Smooth muscle cell (in vitro differentiated cells): ENCODE data around the gene FAM186B. TPM values are rescaled to one million over a fixed set of nuclear protein-coding genes. Genes with fewer than 3 reads are reported as not detected.

Experiments used
- DNase-seq: peaks from one replicate; lab custom pipeline; 2025; ENCODE audit not compliant: unreplicated experiment; lab: John Stamatoyannopoulos, UW
- H2AFZ ChIP-seq: fragments of 200-600 bp; sonication (generic); 2 replicates; pipeline ENCODE4 v1.6.0; 2016; ENCODE audit warnings: antibody characterized with exemption, low read depth, mild to moderate bottlenecking
- H3F3A ChIP-seq: fragments of 200-600 bp; sonication (generic); 2 replicates; pipeline ENCODE4 v1.6.0; 2017; ENCODE audit warnings: antibody characterized with exemption, low read depth
- H3K27ac ChIP-seq: fragments of 200-600 bp; sonication (generic); 2 replicates; pipeline ENCODE4 v1.5.1; 2016; ENCODE audit warnings: low read depth, mild to moderate bottlenecking
- H3K27me3 ChIP-seq: fragments of 200-600 bp; sonication (generic); 2 replicates; pipeline ENCODE4 v1.6.1; 2016; ENCODE audit warnings: low read depth, mild to moderate bottlenecking
- H3K36me3 ChIP-seq: fragments of 200-600 bp; sonication (generic); 2 replicates; pipeline ENCODE4 v1.5.1; 2016; ENCODE audit warnings: low read depth
- H3K4me1 ChIP-seq: fragments of 200-600 bp; sonication (generic); 2 replicates; pipeline ENCODE4 v1.5.1; 2016; ENCODE audit warnings: low read depth
- H3K4me2 ChIP-seq: fragments of 200-600 bp; sonication (generic); 2 replicates; pipeline ENCODE4 v1.6.0; 2016; ENCODE audit warnings: mild to moderate bottlenecking
- H3K4me3 ChIP-seq: fragments of 200-600 bp; sonication (generic); 2 replicates; pipeline ENCODE4 v1.5.1; 2016; ENCODE audit warnings: mild to moderate bottlenecking
- H3K79me2 ChIP-seq: fragments of 200-600 bp; sonication (generic); 2 replicates; pipeline ENCODE4 v1.6.0; 2016; ENCODE audit warnings: low read depth, mild to moderate bottlenecking
- H3K9ac ChIP-seq: fragments of 200-600 bp; sonication (generic); 2 replicates; pipeline ENCODE4 v1.6.0; 2016; ENCODE audit warnings: low read depth
- H3K9me3 ChIP-seq: fragments of 200-600 bp; sonication (generic); replicated peaks from 2 replicates; pipeline ENCODE4 v1.5.1; 2016; ENCODE audit warnings: low read depth
- H4K20me1 ChIP-seq: fragments of 200-600 bp; sonication (generic); 2 replicates; pipeline ENCODE4 v1.6.0; 2016; ENCODE audit warnings: low read depth
- WGBS: methylation state at CpG from one replicate; pipeline ENCODE4 v1.1.7; 2016; ENCODE audit warnings: low lambda C conversion rate; 5-methylcytosine and 5-hydroxymethylcytosine counted together
- polyA plus RNA-seq: library from polyadenylated mRNA; unstranded; fragments of >200 nt; fragmentation: Nextera tagmentation; extraction: Ambion mirVana; gene quantifications from 2 replicates; pipeline ENCODE4 v1.2.1, GENCODE V29; 2016
- total RNA-seq: library from RNA; depleted of rRNA; stranded (reverse); fragments of >200 nt; gene quantifications from 2 replicates; pipeline ENCODE4 v1.2.3, GENCODE V29; 2014
- TF ChIP-seq, protein P1 (sequence below): fragments of 200-600 bp; sonication (generic); IDR thresholded peaks from 2 replicates; pipeline ENCODE4 v1.5.1; 2017; ENCODE audit warnings: borderline replicate concordance, mild to moderate bottlenecking, antibody characterized with exemption; ENCODE audit not compliant: insufficient read depth, poor library complexity, severe bottlenecking

Gene FAM186B
- total and polyA plus RNA-seq, 2 experiments from 2014 or later, result 0.18 to 1.3 TPM

DNA sequence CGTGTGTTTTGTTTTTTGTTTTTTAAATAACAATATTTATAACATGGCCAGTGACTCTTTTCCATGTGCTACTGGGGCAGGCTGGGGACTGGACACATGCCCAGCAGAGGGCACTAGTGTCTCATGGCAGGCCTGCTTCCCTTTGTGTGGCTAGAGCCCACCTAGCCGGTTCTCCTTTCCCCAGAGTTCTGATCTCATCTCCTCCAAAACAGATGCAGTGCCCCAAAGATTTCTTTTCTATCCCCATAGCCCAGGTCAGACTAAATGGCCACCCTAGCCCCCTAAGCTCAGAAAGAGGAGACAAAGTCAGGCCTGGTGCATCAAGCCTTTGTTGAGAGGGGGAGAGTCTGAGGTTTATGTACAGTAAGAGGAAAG is 39.2 kb upstream of the FAM186B start:
- TF ChIP-seq, protein P1, sequence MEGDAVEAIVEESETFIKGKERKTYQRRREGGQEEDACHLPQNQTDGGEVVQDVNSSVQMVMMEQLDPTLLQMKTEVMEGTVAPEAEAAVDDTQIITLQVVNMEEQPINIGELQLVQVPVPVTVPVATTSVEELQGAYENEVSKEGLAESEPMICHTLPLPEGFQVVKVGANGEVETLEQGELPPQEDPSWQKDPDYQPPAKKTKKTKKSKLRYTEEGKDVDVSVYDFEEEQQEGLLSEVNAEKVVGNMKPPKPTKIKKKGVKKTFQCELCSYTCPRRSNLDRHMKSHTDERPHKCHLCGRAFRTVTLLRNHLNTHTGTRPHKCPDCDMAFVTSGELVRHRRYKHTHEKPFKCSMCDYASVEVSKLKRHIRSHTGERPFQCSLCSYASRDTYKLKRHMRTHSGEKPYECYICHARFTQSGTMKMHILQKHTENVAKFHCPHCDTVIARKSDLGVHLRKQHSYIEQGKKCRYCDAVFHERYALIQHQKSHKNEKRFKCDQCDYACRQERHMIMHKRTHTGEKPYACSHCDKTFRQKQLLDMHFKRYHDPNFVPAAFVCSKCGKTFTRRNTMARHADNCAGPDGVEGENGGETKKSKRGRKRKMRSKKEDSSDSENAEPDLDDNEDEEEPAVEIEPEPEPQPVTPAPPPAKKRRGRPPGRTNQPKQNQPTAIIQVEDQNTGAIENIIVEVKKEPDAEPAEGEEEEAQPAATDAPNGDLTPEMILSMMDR, result peak; percentile 94
- no peaks in the 10 kb centered on the region for H4K20me1 ChIP-seq
- H3K4me1 ChIP-seq, result no peaks in the 10 kb centered on the region
- H3K4me3 ChIP-seq, result no peak overlapping the region
- H3K9me3 ChIP-seq, result no peaks in the 10 kb centered on the region
- peak; percentile 13 for DNase-seq
- no peak overlapping the region for H3K4me2 ChIP-seq
- no peak overlapping the region for H2AFZ ChIP-seq
- no peak overlapping the region for H3K9ac ChIP-seq
- H3K27ac ChIP-seq, result peak overlapping the region; percentile 84
- H3F3A ChIP-seq, result peaks cover 16% of the 10 kb centered on the region
- H3K79me2 ChIP-seq, result no peaks in the 10 kb centered on the region
- H3K27me3 ChIP-seq, result no peaks in the 10 kb centered on the region
- H3K36me3 ChIP-seq, result no peaks in the 10 kb centered on the region
- WGBS, result 20% methylated on average over 2 of the region's 2 CpGs

DNA sequence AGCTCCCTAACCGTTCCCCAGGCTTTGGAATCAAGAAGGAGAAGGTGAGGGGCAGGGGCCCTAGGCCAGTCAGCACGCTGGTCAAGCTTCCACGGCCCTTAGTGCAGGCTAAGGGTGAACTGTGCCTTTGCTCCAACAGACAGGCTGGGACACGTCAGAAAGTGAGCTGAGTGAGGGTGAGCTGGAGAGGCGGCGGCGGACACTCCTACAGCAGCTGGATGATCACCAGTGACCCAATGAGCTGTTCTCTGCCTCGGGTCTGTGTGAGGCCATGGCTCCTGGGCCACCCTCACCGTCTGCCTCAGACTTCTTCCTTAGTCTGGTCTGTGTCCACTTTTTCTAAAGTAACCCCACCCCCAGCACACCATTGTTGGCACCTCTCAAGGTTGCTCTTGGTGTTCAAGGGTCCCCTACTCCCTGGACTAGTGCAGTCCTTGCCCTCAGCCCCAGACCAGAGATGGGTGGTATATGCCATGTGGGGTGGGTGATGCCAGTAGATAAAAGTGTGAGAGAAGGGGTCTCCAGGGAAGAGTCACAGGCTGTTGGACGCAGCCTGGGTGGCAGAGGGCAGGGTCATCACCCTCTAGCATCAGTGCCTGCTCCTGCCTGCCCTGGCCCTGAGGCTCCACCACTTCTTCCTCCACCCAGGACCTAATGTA is 38.7 kb upstream of the FAM186B start:
- 79% methylated on average over 10 of the region's 10 CpGs for WGBS
- no peak overlapping the region for H3K9ac ChIP-seq
- no peak for DNase-seq
- H3F3A ChIP-seq, result peaks cover 16% of the 10 kb centered on the region
- no peaks in the 10 kb centered on the region for H3K36me3 ChIP-seq
- TF ChIP-seq, protein P1, result no peak
- H3K4me2 ChIP-seq, result no peak overlapping the region
- H3K9me3 ChIP-seq, result no peaks in the 10 kb centered on the region
- no peaks in the 10 kb centered on the region for H3K79me2 ChIP-seq
- no peak overlapping the region for H3K4me3 ChIP-seq
- H2AFZ ChIP-seq, result no peak overlapping the region
- H3K4me1 ChIP-seq, result no peaks in the 10 kb centered on the region
- H3K27ac ChIP-seq, result peak overlapping the region; percentile 84
- H3K27me3 ChIP-seq, result no peaks in the 10 kb centered on the region
- H4K20me1 ChIP-seq, result no peaks in the 10 kb centered on the region

DNA sequence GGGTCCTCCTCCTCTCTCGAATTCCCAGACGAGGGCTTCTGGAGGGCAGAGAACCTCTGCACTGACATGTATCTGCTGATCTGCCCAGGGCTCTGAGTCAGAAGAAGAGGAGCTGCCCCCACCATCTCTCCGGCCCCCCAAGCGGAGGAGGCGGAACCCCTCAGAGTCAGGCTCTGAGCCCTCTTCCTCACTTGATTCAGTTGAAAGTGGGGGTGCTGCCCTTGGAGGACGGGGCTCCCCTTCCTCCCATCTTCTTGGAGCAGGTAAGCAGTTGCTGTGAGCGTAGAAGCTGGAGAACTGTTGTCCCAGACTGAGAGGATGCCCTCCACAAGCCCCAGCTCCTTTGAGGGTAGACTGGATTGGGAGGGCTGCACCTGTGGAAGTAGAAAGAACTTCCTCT is 37.7 kb upstream of the FAM186B start:
- H3K4me1 ChIP-seq, result no peaks in the 10 kb centered on the region
- H3F3A ChIP-seq, result peaks cover 16% of the 10 kb centered on the region
- H3K27ac ChIP-seq, result peak overlapping the region; percentile 84
- DNase-seq, result no peak
- H3K79me2 ChIP-seq, result no peaks in the 10 kb centered on the region
- no peaks in the 10 kb centered on the region for H3K27me3 ChIP-seq
- no peak overlapping the region for H3K4me3 ChIP-seq
- no peak overlapping the region for H3K9ac ChIP-seq
- no peaks in the 10 kb centered on the region for H4K20me1 ChIP-seq
- WGBS, result 87% methylated on average over 7 of the region's 7 CpGs
- H3K36me3 ChIP-seq, result no peaks in the 10 kb centered on the region
- no peaks in the 10 kb centered on the region for H3K9me3 ChIP-seq
- TF ChIP-seq, protein P1, result no peak
- H3K4me2 ChIP-seq, result no peak overlapping the region
- H2AFZ ChIP-seq, result no peak overlapping the region

DNA sequence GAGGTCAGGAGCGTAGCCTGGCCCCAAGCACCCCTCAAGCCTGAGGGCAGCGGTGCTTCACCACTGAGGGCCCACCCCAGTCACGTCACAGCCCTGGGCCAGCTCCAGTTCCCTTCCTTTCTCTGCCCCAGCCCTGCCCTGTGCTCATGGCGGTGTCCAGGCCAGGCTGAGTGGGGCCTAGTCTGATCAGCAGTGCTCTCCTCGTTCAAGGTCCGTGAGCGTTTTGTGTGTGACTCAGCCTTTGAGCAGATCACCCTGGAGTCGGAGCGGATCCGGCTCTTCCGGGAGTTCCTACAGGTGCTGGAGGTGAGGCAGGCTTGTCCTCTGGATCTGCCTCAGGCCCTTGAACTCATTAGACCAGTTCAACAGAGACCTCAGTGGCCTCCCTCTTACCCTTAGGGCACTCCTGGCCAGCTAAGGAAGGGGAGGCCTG is 36.9 kb upstream of the FAM186B start:
- Histone ChIP-seq H3K79me2 (no peaks in the 10 kb centered on the region), H3K4me3 (no peak overlapping the region), H4K20me1 (no peaks in the 10 kb centered on the region), H3K9ac (no peak overlapping the region), H3F3A (peaks cover 19% of the 10 kb centered on the region), H3K9me3 (no peaks in the 10 kb centered on the region), H3K27ac (peak overlapping the region; percentile 84), H3K27me3 (no peaks in the 10 kb centered on the region), H2AFZ (no peak overlapping the region), H3K4me2 (no peak overlapping the region), H3K36me3 (no peaks in the 10 kb centered on the region), H3K4me1 (no peaks in the 10 kb centered on the region)
- 65% methylated on average over 11 of the region's 11 CpGs for whole genome bisulfite sequencing
- DNase-seq, result no peak
- TF ChIP-seq, protein P1, result no peak
